ENCODE results near the gene ACOT13. TPM values are rescaled to one million over a fixed set of nuclear protein-coding genes. Genes with fewer than 3 reads are reported as not detected.

The ACOT13 gene
- total RNA-seq, 1 donor from 2014 or later = 11.1 TPM

DNA sequence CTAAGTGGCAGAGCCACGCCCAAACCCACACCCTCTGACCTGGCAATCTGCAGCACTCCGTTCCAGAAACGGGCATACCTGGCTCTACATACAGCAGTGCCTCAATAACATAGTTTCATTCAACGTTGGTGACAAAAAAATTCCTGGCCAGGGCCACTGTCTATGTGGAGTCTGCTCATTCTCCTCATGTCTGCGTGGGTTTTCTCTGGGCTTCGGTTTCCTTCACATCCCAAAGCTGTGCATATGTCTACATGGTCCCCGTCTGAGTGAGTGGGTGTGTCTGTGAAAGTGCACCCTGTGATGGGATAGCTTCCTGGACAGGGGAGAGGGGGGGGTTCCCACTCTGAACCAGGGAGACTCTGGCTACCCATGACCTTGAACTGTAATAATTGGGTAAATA is 23.0 kb upstream of the ACOT13 start:
- FAIRE-seq (no peak), DNase-seq (ENCODE audit: low read depth) (no peak)
- Histone ChIP-seq H3K4me3 (ENCODE audit: low read depth, low read length) (no peak overlapping the region), H3K27me3 (ENCODE audit: control insufficient read depth, insufficient read depth, low read length) (peaks cover 4% of the 10 kb centered on the region), H3K36me3 (ENCODE audit: control insufficient read depth, insufficient read depth, low read length) (no peaks in the 10 kb centered on the region)
- TF ChIP-seq, protein P1, sequence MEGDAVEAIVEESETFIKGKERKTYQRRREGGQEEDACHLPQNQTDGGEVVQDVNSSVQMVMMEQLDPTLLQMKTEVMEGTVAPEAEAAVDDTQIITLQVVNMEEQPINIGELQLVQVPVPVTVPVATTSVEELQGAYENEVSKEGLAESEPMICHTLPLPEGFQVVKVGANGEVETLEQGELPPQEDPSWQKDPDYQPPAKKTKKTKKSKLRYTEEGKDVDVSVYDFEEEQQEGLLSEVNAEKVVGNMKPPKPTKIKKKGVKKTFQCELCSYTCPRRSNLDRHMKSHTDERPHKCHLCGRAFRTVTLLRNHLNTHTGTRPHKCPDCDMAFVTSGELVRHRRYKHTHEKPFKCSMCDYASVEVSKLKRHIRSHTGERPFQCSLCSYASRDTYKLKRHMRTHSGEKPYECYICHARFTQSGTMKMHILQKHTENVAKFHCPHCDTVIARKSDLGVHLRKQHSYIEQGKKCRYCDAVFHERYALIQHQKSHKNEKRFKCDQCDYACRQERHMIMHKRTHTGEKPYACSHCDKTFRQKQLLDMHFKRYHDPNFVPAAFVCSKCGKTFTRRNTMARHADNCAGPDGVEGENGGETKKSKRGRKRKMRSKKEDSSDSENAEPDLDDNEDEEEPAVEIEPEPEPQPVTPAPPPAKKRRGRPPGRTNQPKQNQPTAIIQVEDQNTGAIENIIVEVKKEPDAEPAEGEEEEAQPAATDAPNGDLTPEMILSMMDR (IDR thresholded peaks at IDR 0.05; ENCODE audit: insufficient read depth, low read length, severe bottlenecking) = no peak

DNA sequence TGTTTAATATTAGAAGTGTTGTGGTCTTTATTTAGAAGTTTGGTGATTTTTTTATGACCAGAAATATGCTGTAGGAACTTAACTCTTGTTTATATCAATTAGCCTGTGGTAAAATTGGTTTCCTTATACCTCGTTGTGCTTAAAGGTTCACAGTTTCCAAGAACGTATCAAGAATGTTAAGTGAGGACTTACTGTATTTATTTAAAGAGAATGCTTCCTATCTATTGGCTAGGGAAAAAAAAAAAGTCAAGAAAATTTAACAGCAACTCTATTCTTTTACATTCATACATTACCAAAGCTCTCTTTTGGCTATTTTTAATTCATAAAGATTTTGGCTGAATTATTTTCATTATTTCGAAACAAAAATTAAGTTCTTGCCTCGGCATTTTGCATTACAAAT is 22.5 kb upstream of the ACOT13 start:
- TF ChIP-seq, protein P1 (IDR thresholded peaks at IDR 0.05; ENCODE audit: insufficient read depth, low read length, severe bottlenecking) = no peak
- DNase-seq (ENCODE audit: low read depth) = no peak
- Histone ChIP-seq H3K27me3 (ENCODE audit: control insufficient read depth, insufficient read depth, low read length) (peaks cover 4% of the 10 kb centered on the region), H3K4me3 (ENCODE audit: low read depth, low read length) (no peak overlapping the region), H3K36me3 (ENCODE audit: control insufficient read depth, insufficient read depth, low read length) (no peaks in the 10 kb centered on the region)
- FAIRE-seq = no peak

DNA sequence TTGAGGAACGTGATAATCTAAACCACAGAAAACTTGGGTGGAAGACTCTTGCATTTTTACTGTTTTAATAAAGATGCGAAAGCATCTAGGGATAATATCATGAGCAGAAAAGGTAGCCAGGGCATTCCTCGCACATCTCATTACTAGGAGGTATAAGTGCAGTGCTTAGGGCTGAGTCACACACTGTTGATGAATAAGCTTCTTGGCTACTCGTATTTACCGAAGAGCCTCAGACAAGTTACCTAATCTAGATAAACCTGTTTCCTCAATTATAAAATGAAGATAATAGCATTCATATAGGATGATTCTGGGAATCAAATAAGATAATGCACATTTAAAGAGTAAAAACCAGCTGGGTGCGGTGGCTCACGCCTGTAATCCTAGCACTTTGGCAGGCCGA is 20.1 kb upstream of the ACOT13 start:
- Histone ChIP-seq H3K36me3 (ENCODE audit: control insufficient read depth, insufficient read depth, low read length) (no peaks in the 10 kb centered on the region), H3K4me3 (ENCODE audit: low read depth, low read length) (no peak overlapping the region), H3K27me3 (ENCODE audit: control insufficient read depth, insufficient read depth, low read length) (peaks cover 4% of the 10 kb centered on the region)
- FAIRE-seq (no peak), DNase-seq (ENCODE audit: low read depth) (peak; percentile 85)
- TF ChIP-seq, protein P1 (IDR thresholded peaks at IDR 0.05; ENCODE audit: insufficient read depth, low read length, severe bottlenecking) = no peak

DNA sequence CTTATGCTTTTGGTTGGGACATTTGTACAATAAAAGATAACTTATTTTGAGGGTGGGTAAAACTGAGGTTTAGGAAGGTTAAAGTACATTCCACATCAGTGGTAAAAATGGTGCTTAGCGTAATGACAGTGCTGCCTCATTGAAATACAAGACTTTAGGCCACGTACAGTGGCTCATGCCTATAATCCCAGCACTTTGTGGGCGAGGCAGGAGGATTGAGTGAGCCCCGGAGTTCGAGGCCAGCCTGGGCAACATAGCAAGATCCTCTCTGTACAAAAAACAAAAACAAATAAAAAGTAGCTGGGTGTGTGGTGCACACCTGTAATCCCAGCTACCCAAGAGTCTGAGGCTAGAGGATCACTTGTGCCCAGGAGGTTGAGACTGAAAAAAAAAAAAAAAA is 18.6 kb upstream of the ACOT13 start:
- Histone ChIP-seq H3K4me3 (ENCODE audit: low read depth, low read length) (no peak overlapping the region), H3K36me3 (ENCODE audit: control insufficient read depth, insufficient read depth, low read length) (peaks cover 4% of the 10 kb centered on the region), H3K27me3 (ENCODE audit: control insufficient read depth, insufficient read depth, low read length) (peaks cover 4% of the 10 kb centered on the region)
- TF ChIP-seq, protein P1 (IDR thresholded peaks at IDR 0.05; ENCODE audit: insufficient read depth, low read length, severe bottlenecking) = no peak
- DNase-seq (ENCODE audit: low read depth) = no peak
- FAIRE-seq = no peak

DNA sequence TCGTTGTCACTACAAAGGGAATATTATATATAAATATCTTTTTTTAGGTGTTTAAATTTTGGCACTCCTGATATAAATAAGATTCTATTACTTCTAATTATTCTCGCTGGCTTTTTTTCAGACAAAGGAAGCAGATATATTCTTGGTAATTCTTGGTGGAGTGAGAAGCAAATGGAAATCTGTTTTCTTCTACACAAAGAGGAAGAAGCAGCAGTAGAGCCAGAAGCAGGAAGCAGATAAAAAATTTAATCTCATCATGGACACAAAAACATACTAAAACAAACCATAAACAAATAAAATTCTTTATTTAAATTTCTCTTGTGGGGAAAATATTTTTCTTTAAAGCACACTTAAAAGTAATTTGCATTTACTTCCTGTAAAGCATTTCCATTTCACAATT is 17.2 kb upstream of the ACOT13 start:
- no peak for DNase-seq (ENCODE audit: low read depth)
- TF ChIP-seq, protein P1 (IDR thresholded peaks at IDR 0.05; ENCODE audit: insufficient read depth, low read length, severe bottlenecking) = no peak
- FAIRE-seq = no peak
- no peaks in the 10 kb centered on the region for H3K27me3 ChIP-seq (ENCODE audit: control insufficient read depth, insufficient read depth, low read length)
- no peak overlapping the region for H3K4me3 ChIP-seq (ENCODE audit: low read depth, low read length)
- H3K36me3 ChIP-seq (ENCODE audit: control insufficient read depth, insufficient read depth, low read length) = peaks cover 5% of the 10 kb centered on the region

DNA sequence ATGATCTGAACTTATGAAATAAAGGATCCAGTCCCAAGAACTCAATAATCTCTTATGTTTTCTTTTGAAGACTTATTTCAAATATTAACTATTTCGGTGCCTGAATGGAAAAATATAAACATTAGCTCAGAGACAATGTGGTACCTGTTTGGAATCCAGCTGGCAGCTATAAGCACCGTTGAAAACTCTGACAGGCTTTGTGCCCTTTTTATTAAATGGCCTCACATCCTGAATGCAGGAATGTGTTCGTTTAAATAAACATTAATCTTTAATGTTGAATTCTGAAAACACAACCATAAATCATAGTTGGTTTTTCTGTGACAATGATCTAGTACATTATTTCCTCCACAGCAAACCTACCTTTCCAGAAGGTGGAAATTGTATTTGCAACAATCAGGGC is 16.5 kb upstream of the ACOT13 start:
- DNase-seq (ENCODE audit: low read depth) (no peak), FAIRE-seq (no peak)

More for the DNA sequence above, 16.5 kb upstream of the ACOT13 start:
- no peak overlapping the region for H3K4me3 ChIP-seq (ENCODE audit: low read depth, low read length)
- TF ChIP-seq, protein P1 (IDR thresholded peaks at IDR 0.05; ENCODE audit: insufficient read depth, low read length, severe bottlenecking) = no peak
- H3K36me3 ChIP-seq (ENCODE audit: control insufficient read depth, insufficient read depth, low read length) = peaks cover 5% of the 10 kb centered on the region
- no peaks in the 10 kb centered on the region for H3K27me3 ChIP-seq (ENCODE audit: control insufficient read depth, insufficient read depth, low read length)

Data from bronchial epithelial cell (primary cell).